ENCODE measurements around the gene CTXND2. TPM values are rescaled to one million over a fixed set of nuclear protein-coding genes. Genes with fewer than 3 reads are reported as not detected.

CTXND2 gene
- total and polyA plus RNA-seq, 2 of the 8 experiments (the other 6 are each of a cell fraction or from before 2014, with no cell fraction given): not detected

DNA sequence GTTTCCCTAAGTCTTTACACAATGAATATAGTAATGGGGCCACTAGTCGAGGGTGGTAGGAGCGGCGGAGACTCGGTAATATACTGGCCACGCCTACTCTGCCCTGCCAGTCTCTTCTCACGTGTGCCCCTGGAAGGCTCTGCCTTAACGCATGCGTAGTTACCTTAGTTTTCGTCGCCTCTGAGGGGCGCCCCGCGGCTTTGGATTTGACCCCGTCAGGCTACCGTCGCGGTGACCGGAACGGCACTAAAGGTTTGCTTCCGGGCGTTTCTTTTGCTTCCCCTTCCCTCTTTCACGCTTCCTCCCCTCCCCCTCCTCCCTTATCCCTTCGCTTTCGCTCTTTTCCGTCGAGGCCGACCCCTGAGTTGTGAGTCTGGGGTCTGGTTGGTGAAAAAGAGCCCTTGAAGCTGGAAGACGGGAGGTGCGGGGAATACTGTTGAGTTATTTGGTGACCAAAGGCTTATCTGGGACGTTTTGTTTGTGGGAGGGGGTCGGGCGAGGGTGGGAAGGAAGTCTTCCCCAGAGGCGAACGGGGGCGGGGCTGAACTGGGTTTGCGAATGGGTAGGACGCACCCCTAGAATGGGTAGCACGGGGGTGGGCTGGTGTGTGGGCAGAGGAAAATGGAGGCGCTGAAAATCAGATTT is 39.3 kb downstream of the CTXND2 start, which contains the start of gene SETDB1:
TSS of gene SETDB1 (plus strand) at position 267 of the 645 bp plus-strand sequence. CDS start 1,352 bp downstream, outside the sequence.
- H3K79me1 ChIP-seq (ENCODE audit: low read depth, low read length): 0 out of 2 replicates have a peak, but pooled peaks cover 2% of the 10 kb centered on the region
- peak within 1 kb of the TSS in 3 of 4 experiments; percentile 79 to 94 (median 80); a peak in 6 of 7 replicates for H3K9ac ChIP-seq (replicated peaks in 1 of 4; ENCODE audit: extremely low read depth in 1 of 4, low read depth in 3 of 4, low read length in 3 of 4)
- H3K79me2 ChIP-seq (ENCODE audit: control insufficient read depth in 1 of 2, insufficient read depth in 2 of 2, low read length in 2 of 2): peaks cover 0 to 15% of the 10 kb centered on the region in 2 experiments; a peak in 2 of 4 replicates
- no peaks in the 10 kb centered on the region for H3K9me3 ChIP-seq (ENCODE audit: insufficient read depth in 2 of 2, low read depth in 1 of 2, low read length in 1 of 2)
- peak within 1 kb of the TSS; percentile 84 for H3K18ac ChIP-seq (ENCODE audit: extremely low read depth, low read length)
- H2BK120ac ChIP-seq (replicated peaks; ENCODE audit: low read depth, low read length): peak within 1 kb of the TSS; percentile 80
- no peaks in the 10 kb centered on the region for H3K23me2 ChIP-seq (ENCODE audit: low read depth, low read length)
- 2% methylated on average over 37 of the region's 39 CpGs; no CpG with 5 or more reads in 1 of the 2 experiments for WGBS, 2 experiments (ENCODE audit: extremely low coverage in 1 of 2, insufficient coverage in 1 of 2, insufficient read length in 1 of 2, insufficient replicate concordance in 2 of 2, low coverage in 1 of 2, low lambda C conversion rate in 2 of 2, missing lambda C conversion rate in 1 of 2)
- H2AFZ ChIP-seq (ENCODE audit: low read length): 0 out of 2 replicates have a peak within 1 kb of the TSS, but pooled peaks have one; percentile 43
- peak within 1 kb of the TSS; percentile 90 for H3K27ac ChIP-seq (ENCODE audit: low read depth, low read length)
- H4K20me1 ChIP-seq (replicated peaks in 1 of 2; ENCODE audit: control insufficient read depth in 1 of 2, insufficient read depth in 2 of 2, low read length in 2 of 2): no peaks in the 10 kb centered on the region
- H4K8ac ChIP-seq (ENCODE audit: extremely low read depth, insufficient read depth, low read length): peak within 1 kb of the TSS; percentile 99
- peaks cover 0 to 4% (median 0%) of the 10 kb centered on the region in 4 experiments; a peak in 2 of 7 replicates for H3K4me1 ChIP-seq (replicated peaks in 1 of 4; ENCODE audit: control insufficient read depth in 3 of 4, insufficient read depth in 4 of 4, low read length in 3 of 4)
- peak within 1 kb of the TSS; percentile 87 to 92 (median 90) for H3K4me3 ChIP-seq (ENCODE audit: extremely low read depth in 1 of 4, insufficient read depth in 2 of 4, low read depth in 3 of 4, low read length in 4 of 4)
- H4K91ac ChIP-seq (replicated peaks; ENCODE audit: insufficient read length, low read length): peak within 1 kb of the TSS; percentile 34
- H3K4ac ChIP-seq (replicated peaks; ENCODE audit: insufficient read length, low read depth, low read length): no peak within 1 kb of the TSS
- H2BK15ac ChIP-seq (ENCODE audit: low read length): no peak within 1 kb of the TSS
- ChIA-PET POLR2A (ENCODE audit: partially characterized antibody) (interaction anchor here (0.8 to 2.5 kb wide), 7 partner anchors 13 to 347 kb away, joined by 3 to 6 read pairs (median 5); partner anchors contain the start of genes MCL1 and MINDY1), CTCF (ENCODE audit: partially characterized antibody) (interaction anchor here (0.6 to 1.1 kb wide), 2 partner anchors 10 to 54 kb away, joined by 3 read pairs; no protein-coding TSS in a partner anchor)
- H2AK5ac ChIP-seq (ENCODE audit: low read depth, low read length): 0 out of 2 replicates have a peak within 1 kb of the TSS, but pooled peaks have one; percentile 34
- peak within 1 kb of the TSS; percentile 98 for H4K5ac ChIP-seq (ENCODE audit: insufficient read length, low read depth, low read length)
- peak within 1 kb of the TSS; percentile 86 for H2BK5ac ChIP-seq (ENCODE audit: low read depth, low read length)
- peak within 1 kb of the TSS; percentile 98 for H3K56ac ChIP-seq (replicated peaks; ENCODE audit: insufficient read length, low read depth, low read length)
- DNase-seq (ENCODE audit: low read depth in 1 of 2, low spot score in 2 of 2) (peak; percentile 96 to 98), FAIRE-seq (peak; percentile 78)
- H2BK20ac ChIP-seq (ENCODE audit: low read length): no peak within 1 kb of the TSS
- peak within 1 kb of the TSS; percentile 74 to 76 for H3K4me2 ChIP-seq (ENCODE audit: insufficient read depth in 1 of 2, low read depth in 2 of 2, low read length in 2 of 2)
- H3K36me3 ChIP-seq (ENCODE audit: control insufficient read depth in 2 of 4, insufficient read depth in 4 of 4, low read length in 3 of 4): peaks cover 14 to 33% (median 21%) of the 10 kb centered on the region in 4 experiments
- H2BK12ac ChIP-seq (ENCODE audit: low read depth, low read length): no peak within 1 kb of the TSS; the same call in 1 of the 2 replicates
- peak within 1 kb of the TSS; percentile 98 for H3K14ac ChIP-seq (ENCODE audit: insufficient read length)
- H3K23ac ChIP-seq (ENCODE audit: insufficient read length): no peak within 1 kb of the TSS
- no peaks in the 10 kb centered on the region for H3K27me3 ChIP-seq (replicated peaks in 1 of 4; ENCODE audit: control insufficient read depth in 3 of 4, extremely low read depth in 1 of 4, insufficient read depth in 3 of 4, low read length in 3 of 4)
- TF ChIP-seq RXRA (IDR thresholded peaks at IDR 0.05; ENCODE audit: insufficient read depth, low read depth, low read length) (no peak), POLR2AphosphoS5 (IDR thresholded peaks at IDR 0.05; ENCODE audit: low read depth, low read length) (no peak), CREB1 (IDR thresholded peaks at IDR 0.05) (peak; percentile 42; the same call in 1 of the 2 replicates), BACH1 (IDR thresholded peaks at IDR 0.05; ENCODE audit: low read length) (no peak), HDAC6 (IDR thresholded peaks at IDR 0.05; ENCODE audit: low read depth, low read length) (no peak), TEAD4 (IDR thresholded peaks at IDR 0.05; ENCODE audit: low read depth, low read length) (no peak), KDM1A (IDR thresholded peaks at IDR 0.05; ENCODE audit: borderline replicate concordance, low read length) (no peak)
- TF ChIP-seq, protein P1, sequence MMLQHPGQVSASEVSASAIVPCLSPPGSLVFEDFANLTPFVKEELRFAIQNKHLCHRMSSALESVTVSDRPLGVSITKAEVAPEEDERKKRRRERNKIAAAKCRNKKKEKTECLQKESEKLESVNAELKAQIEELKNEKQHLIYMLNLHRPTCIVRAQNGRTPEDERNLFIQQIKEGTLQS (IDR thresholded peaks at IDR 0.05; ENCODE audit: insufficient read depth, low read depth, low read length): no peak
- TF ChIP-seq, protein P2, sequence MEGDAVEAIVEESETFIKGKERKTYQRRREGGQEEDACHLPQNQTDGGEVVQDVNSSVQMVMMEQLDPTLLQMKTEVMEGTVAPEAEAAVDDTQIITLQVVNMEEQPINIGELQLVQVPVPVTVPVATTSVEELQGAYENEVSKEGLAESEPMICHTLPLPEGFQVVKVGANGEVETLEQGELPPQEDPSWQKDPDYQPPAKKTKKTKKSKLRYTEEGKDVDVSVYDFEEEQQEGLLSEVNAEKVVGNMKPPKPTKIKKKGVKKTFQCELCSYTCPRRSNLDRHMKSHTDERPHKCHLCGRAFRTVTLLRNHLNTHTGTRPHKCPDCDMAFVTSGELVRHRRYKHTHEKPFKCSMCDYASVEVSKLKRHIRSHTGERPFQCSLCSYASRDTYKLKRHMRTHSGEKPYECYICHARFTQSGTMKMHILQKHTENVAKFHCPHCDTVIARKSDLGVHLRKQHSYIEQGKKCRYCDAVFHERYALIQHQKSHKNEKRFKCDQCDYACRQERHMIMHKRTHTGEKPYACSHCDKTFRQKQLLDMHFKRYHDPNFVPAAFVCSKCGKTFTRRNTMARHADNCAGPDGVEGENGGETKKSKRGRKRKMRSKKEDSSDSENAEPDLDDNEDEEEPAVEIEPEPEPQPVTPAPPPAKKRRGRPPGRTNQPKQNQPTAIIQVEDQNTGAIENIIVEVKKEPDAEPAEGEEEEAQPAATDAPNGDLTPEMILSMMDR (IDR thresholded peaks at IDR 0.05; ENCODE audit: control extremely low read depth in 1 of 3, insufficient read depth in 1 of 3, low read depth in 1 of 3, low read length in 3 of 3): no peak

All from H1 (cell line).